Neuronal stem cell (in vitro differentiated cells): ENCODE results near the gene SPACA5B.
"Not testable (repeated sequence)": the region's sequence is repeated elsewhere in the genome, so short reads cannot be mapped to it uniquely, and the experiment has no call there.

ENCODE experiments used
- DNase-seq: peaks from one replicate; pipeline ENCODE4 v3.0.0-alpha.2; 2013; ENCODE audit warnings: low spot score
- H2AFZ ChIP-seq: one replicate; pipeline ENCODE4 v1.6.1; 2013; ENCODE audit warnings: mild to moderate bottlenecking, low read length, inconsistent platforms
- H2AK5ac ChIP-seq: 2 replicates; pipeline ENCODE4 v1.6.1; 2013; ENCODE audit warnings: low read depth, mild to moderate bottlenecking, inconsistent platforms, low read length, moderate library complexity, mixed read lengths
- H2BK120ac ChIP-seq: 2 replicates; pipeline ENCODE4 v1.6.1; 2013; ENCODE audit warnings: low read depth, mild to moderate bottlenecking, inconsistent platforms, low read length, moderate library complexity, mixed read lengths
- H2BK12ac ChIP-seq: one replicate; pipeline ENCODE4 v1.6.1; 2013; ENCODE audit warnings: low read length, inconsistent platforms
- H2BK15ac ChIP-seq: 2 replicates; pipeline ENCODE4 v1.6.1; 2013; ENCODE audit warnings: mild to moderate bottlenecking, low read length, inconsistent platforms, mixed read lengths
- H2BK5ac ChIP-seq: one replicate; pipeline ENCODE4 v1.6.1; 2013; ENCODE audit warnings: inconsistent platforms, mild to moderate bottlenecking, low read length, moderate library complexity
- H3K14ac ChIP-seq: one replicate; pipeline ENCODE4 v1.6.1; 2013; ENCODE audit warnings: low read length, inconsistent platforms
- H3K18ac ChIP-seq: 2 replicates; pipeline ENCODE4 v1.6.1; 2013; ENCODE audit warnings: low read length, inconsistent platforms
- H3K23ac ChIP-seq: 2 replicates; pipeline ENCODE4 v1.6.1; 2013; ENCODE audit warnings: low read depth, mild to moderate bottlenecking, mixed read lengths, low read length, inconsistent platforms; ENCODE audit not compliant: poor library complexity
- H3K27ac ChIP-seq: replicated peaks from 3 replicates; pipeline ENCODE4 v1.5.1; 2013; ENCODE audit warnings: low read length, inconsistent platforms
- H3K27me3 ChIP-seq, 3 experiments: 2 replicates each; pipeline ENCODE4 v1.6.1; 2013; ENCODE audit warnings: low read length in 3 of 3, mild to moderate bottlenecking in 2 of 3, inconsistent platforms in 1 of 3, low read depth in 1 of 3, mixed read lengths in 1 of 3, moderate library complexity in 1 of 3; ENCODE audit not compliant: control insufficient read depth in 3 of 3, insufficient read depth in 3 of 3
- H3K36me3 ChIP-seq, 2 donors: replicated peaks in 1 of 2; 2 replicates each; pipeline ENCODE4 v1.6.1; 2013; ENCODE audit warnings: low read length in 2 of 2; ENCODE audit not compliant: control insufficient read depth in 2 of 2, insufficient read depth in 2 of 2
- H3K4ac ChIP-seq: 2 replicates; pipeline ENCODE4 v1.6.1; 2013; ENCODE audit warnings: inconsistent platforms, mild to moderate bottlenecking, low read length, moderate library complexity
- H3K4me1 ChIP-seq, 2 donors: 1 replicate in 1 of 2; 2 replicates in 1 of 2; pipeline ENCODE4 v1.6.1; 2013; ENCODE audit warnings: low read length in 2 of 2, low read depth in 1 of 2; ENCODE audit not compliant: control insufficient read depth in 2 of 2, insufficient read depth in 1 of 2
- H3K4me2 ChIP-seq: one replicate; pipeline ENCODE4 v1.6.1; 2013; ENCODE audit warnings: mild to moderate bottlenecking, low read length, inconsistent platforms; ENCODE audit not compliant: insufficient read depth, poor library complexity, severe bottlenecking
- H3K4me3 ChIP-seq, 2 donors: 2 replicates each; pipeline ENCODE4 v1.5.1; 2013; ENCODE audit warnings: low read length in 2 of 2, mild to moderate bottlenecking in 2 of 2, inconsistent platforms in 1 of 2, moderate library complexity in 1 of 2
- H3K79me1 ChIP-seq: one replicate; pipeline ENCODE4 v1.6.1; 2013; ENCODE audit warnings: low read depth, mild to moderate bottlenecking, inconsistent platforms, low read length, moderate library complexity
- H3K9ac ChIP-seq: one replicate; pipeline ENCODE4 v1.6.1; 2013; ENCODE audit warnings: mild to moderate bottlenecking, low read depth, low read length, inconsistent platforms; ENCODE audit not compliant: poor library complexity
- H3K9me3 ChIP-seq, 2 donors: replicated peaks in 1 of 2; 2 replicates each; pipeline versions ENCODE3 to v1.6.1; 2013; ENCODE audit warnings: low read length in 2 of 2, mild to moderate bottlenecking in 2 of 2, inconsistent platforms in 1 of 2, low read depth in 1 of 2, mixed read lengths in 1 of 2, moderate library complexity in 1 of 2; ENCODE audit not compliant: control insufficient read depth in 2 of 2, insufficient read depth in 1 of 2
- H4K8ac ChIP-seq: one replicate; pipeline ENCODE4 v1.6.1; 2013; ENCODE audit warnings: low read depth, mild to moderate bottlenecking, inconsistent platforms, low read length, moderate library complexity
- H4K91ac ChIP-seq: one replicate; pipeline ENCODE4 v1.6.1; 2013; ENCODE audit warnings: low read length, low read depth, mild to moderate bottlenecking, inconsistent platforms; ENCODE audit not compliant: poor library complexity
- WGBS, 2 donors: extraction: QIAGEN DNeasy Blood & Tissue Kit; methylation state at CpG; one replicate each; pipeline ENCODE4 v1.1.7; 2013; ENCODE audit warnings: missing lambda C conversion rate in 2 of 2, mixed read lengths in 1 of 2; ENCODE audit not compliant: insufficient read length in 2 of 2, insufficient replicate concordance in 1 of 2; ENCODE audit errors: extremely low coverage in 2 of 2; 5-methylcytosine and 5-hydroxymethylcytosine counted together

SPACA5B gene

DNA sequence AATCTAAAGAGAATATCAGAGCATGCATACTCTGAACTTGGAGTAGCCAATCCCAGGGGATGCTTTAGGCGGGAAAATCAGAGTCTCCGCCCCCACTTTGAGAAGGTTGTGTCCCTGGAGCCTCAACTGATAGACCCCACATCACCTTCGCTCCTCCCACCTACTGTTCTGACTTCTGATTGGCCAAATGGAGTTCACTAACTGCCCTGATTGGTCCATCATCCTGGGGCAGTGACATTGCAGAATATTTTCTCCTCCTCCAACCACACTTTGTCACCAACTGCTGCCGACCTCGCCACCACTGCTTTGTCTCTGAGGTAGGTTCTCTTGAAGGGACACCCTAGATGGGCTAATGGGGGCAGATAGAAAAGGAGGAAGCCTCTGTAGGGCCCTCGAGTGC, 22.7 kb upstream of the SPACA5B start:
- H2AK5ac ChIP-seq: no peak overlapping the region
- H2BK5ac ChIP-seq: no peak overlapping the region
- no peak overlapping the region for H3K9ac ChIP-seq
- no peaks in the 10 kb centered on the region for H3K4me1 ChIP-seq
- no peak overlapping the region for H2BK12ac ChIP-seq
- H3K18ac ChIP-seq: no peak overlapping the region
- no peak overlapping the region for H2BK120ac ChIP-seq
- H3K23ac ChIP-seq: no peak overlapping the region
- H3K79me1 ChIP-seq: no peaks in the 10 kb centered on the region
- peaks cover 0 to 3% (median 0%) of the 10 kb centered on the region in 3 experiments for H3K27me3 ChIP-seq
- no peak overlapping the region for H4K8ac ChIP-seq
- no peak overlapping the region for H3K27ac ChIP-seq
- DNase-seq: no peak
- no peaks in the 10 kb centered on the region for H3K9me3 ChIP-seq
- H3K4me2 ChIP-seq: no peak overlapping the region
- no peak overlapping the region for H3K14ac ChIP-seq
- H3K4ac ChIP-seq: no peak overlapping the region
- no peaks in the 10 kb centered on the region for H3K36me3 ChIP-seq
- H4K91ac ChIP-seq: no peak overlapping the region
- WGBS, 2 donors: no CpG with 5 or more reads among the region's 6 CpGs
- H3K4me3 ChIP-seq: no peak overlapping the region
- no peak overlapping the region for H2BK15ac ChIP-seq
- no peak overlapping the region for H2AFZ ChIP-seq

DNA sequence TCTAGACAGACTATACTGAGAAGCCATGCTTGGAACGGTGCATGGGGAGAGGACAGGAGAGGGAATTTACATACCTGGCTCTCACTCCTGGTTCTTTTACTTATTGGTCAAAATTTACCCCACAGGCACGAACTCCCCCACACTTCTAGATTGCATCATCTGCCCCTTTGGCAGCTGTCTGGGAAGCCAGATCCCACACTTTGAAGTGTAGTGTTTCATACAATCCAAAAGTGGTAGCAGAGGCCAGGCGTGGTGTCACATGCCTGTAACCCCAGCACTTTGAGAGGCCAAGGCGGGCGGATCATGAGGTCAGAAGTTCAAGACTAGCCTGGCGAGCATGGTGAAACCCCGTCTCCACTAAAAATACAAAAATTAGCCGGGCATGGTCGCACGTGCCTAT, 5.1 kb upstream of the SPACA5B start:
- H3K27me3 ChIP-seq, H3K14ac ChIP-seq, H3K4ac ChIP-seq, H3K4me2 ChIP-seq, H2BK5ac ChIP-seq, H3K23ac ChIP-seq, H3K18ac ChIP-seq, DNase-seq, H2AFZ ChIP-seq, H2BK15ac ChIP-seq, H4K8ac ChIP-seq, H3K36me3 ChIP-seq, H3K79me1 ChIP-seq, H3K9ac ChIP-seq, H2AK5ac ChIP-seq, H3K4me3 ChIP-seq, H3K9me3 ChIP-seq, H4K91ac ChIP-seq, H2BK120ac ChIP-seq, H2BK12ac ChIP-seq, H3K4me1 ChIP-seq, H3K27ac ChIP-seq: not testable (repeated sequence)
- no CpG with 5 or more reads among the region's 10 CpGs for WGBS, 2 donors

DNA sequence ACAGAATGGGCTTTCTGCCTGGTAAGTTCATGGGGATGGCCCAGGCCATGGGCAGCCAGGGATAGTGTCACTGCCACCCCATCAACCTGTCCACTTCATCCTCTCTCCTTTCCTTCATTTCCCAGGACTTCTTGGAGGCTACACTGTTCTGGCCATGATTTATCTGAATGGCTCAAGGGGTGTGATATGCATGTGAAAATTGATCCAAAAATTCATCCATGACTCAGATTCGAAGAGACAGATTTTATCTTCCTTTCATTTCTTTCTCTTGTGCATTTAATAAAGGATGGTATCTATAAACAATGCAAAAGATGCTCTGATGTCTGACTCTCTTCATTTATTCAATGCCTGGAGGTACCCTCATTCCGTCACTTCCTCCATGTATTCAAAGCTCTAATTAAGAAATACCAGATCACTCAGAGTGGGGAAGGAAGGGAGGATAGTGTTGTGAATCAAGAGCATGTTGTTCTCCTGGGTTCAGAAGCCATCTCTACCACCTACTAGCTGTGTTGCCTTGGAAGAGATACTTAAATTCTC, 1.9 kb downstream of the SPACA5B start:
- H2BK5ac ChIP-seq, H2AFZ ChIP-seq, H3K4me2 ChIP-seq, H3K18ac ChIP-seq, H2BK120ac ChIP-seq, H3K36me3 ChIP-seq, H3K27me3 ChIP-seq, H3K14ac ChIP-seq, H3K9me3 ChIP-seq, H3K4me3 ChIP-seq, DNase-seq, H2AK5ac ChIP-seq, H3K9ac ChIP-seq, H3K4ac ChIP-seq, H4K91ac ChIP-seq, H3K23ac ChIP-seq, H3K27ac ChIP-seq, H2BK12ac ChIP-seq, H4K8ac ChIP-seq, H3K4me1 ChIP-seq, H2BK15ac ChIP-seq, H3K79me1 ChIP-seq: not testable (repeated sequence)
- no CpG with 5 or more reads among the region's 2 CpGs for WGBS, 2 donors

- H4K8ac ChIP-seq, H2AK5ac ChIP-seq, H3K4me2 ChIP-seq, H3K79me1 ChIP-seq, H3K36me3 ChIP-seq, H2BK5ac ChIP-seq, H4K91ac ChIP-seq, H2AFZ ChIP-seq, H3K4me3 ChIP-seq, H3K18ac ChIP-seq, H3K4me1 ChIP-seq, H2BK15ac ChIP-seq, DNase-seq, H3K9ac ChIP-seq, H2BK120ac ChIP-seq, H3K14ac ChIP-seq, H3K27me3 ChIP-seq, H3K4ac ChIP-seq, H3K23ac ChIP-seq, H3K27ac ChIP-seq, H2BK12ac ChIP-seq, H3K9me3 ChIP-seq: not testable (repeated sequence)
- WGBS, 2 donors: no CpG with 5 or more reads among the region's 33 CpGs
These were observed 8.7 kb downstream of the SPACA5B start for GRCh38 chrX:48139076-48139475.
